ENCODE data around the gene SPTBN5.

- TF ChIP-seq HMGXB4 (CRISPR knock-in tag; IDR thresholded peaks at IDR 0.05) (no peak), TEAD1 (CRISPR knock-in tag; IDR thresholded peaks at IDR 0.05) (no peak)
- TF ChIP-seq, protein P1, sequence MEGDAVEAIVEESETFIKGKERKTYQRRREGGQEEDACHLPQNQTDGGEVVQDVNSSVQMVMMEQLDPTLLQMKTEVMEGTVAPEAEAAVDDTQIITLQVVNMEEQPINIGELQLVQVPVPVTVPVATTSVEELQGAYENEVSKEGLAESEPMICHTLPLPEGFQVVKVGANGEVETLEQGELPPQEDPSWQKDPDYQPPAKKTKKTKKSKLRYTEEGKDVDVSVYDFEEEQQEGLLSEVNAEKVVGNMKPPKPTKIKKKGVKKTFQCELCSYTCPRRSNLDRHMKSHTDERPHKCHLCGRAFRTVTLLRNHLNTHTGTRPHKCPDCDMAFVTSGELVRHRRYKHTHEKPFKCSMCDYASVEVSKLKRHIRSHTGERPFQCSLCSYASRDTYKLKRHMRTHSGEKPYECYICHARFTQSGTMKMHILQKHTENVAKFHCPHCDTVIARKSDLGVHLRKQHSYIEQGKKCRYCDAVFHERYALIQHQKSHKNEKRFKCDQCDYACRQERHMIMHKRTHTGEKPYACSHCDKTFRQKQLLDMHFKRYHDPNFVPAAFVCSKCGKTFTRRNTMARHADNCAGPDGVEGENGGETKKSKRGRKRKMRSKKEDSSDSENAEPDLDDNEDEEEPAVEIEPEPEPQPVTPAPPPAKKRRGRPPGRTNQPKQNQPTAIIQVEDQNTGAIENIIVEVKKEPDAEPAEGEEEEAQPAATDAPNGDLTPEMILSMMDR (IDR thresholded peaks at IDR 0.05): no peak
- TF ChIP-seq, protein P2, sequence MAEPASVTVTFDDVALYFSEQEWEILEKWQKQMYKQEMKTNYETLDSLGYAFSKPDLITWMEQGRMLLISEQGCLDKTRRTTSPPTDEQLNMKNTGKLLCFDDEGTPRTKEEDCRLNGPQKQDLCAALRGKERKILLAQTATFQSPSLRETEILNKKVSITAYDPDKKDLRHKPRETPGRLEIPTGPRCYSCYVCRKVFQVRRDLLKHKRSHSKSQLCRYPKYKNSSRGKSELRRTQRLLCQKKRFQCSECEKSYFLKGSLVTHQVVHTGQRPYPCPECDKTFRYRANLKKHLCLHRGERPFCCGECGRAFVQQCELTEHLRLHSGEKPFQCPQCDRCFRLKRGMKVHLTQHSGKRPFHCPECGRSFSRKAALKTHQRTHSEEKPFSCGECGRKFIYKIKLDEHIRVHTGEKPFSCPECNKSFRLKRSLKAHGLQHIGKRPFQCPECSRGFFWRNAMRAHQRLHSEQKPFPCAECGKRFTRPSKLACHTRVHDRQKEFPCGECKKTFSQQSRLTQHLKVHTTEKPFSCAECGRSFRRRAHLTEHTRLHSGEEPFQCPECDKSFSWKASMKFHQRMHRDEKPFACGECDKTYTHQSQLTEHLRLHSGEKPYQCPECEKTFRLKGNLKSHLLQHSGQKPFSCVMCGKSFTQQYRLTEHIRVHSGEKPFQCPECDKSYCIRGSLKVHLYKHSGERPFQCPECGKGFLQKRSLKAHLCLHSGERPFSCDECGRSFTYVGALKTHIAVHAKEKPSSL (CRISPR knock-in tag; conservative IDR thresholded peaks at IDR 0.05): no peak
Measured at GRCh38 chr15:41799488-41799805, 94.4 kb downstream of the SPTBN5 start.
